NCI-H69 (cell line): ENCODE data around the gene BTBD2.

Source experiments
- DNase-seq: peaks from one replicate; lab custom pipeline; 2025; lab: John Stamatoyannopoulos, UW

The BTBD2 gene

DNA sequence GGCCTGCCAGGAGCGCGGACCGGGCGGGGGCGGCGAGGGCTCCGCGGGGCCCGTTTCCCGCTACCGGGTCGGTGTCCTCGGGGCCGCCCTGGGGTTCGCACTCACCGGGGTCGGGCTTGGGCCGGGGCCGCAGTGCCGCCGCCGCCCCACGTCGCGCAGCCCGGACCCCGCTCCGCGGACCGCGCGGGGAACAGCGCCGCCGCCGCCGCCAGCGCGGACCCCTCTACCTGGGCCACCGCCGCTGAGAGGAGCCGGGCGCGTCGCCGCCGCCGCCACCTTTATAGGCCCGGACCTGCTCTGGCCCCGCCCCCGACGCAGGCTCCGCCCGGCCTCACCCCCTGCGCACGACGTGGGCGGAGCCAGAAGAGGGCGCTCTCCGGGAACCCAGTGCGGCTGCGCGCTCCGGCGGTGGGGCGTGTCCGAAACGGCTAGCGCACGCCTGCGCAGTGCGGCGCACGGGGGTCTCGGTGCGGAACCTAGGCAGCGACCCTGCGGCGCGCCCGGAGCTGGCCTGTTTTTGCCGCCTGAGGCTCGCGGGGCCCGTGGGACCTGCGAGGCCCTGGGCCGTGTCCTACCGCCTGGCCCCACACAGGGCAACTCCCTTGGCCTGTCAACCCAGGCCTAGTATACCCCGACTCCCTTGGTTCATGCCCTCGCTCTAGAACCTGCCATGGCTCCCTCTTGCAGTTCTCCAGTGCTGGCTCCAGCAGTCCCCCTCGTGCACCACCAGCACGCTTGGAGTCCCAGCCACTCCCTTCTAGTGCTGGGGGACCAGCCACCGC lies 35.7 kb upstream of the BTBD2 start, which contains the start of gene MKNK2:
Gene MKNK2, minus strand, starts transcription at position 254 of the 782 bp plus-strand sequence. CDS start 393 bp downstream, outside the sequence.
- DNase-seq: peak; percentile 93

DNA sequence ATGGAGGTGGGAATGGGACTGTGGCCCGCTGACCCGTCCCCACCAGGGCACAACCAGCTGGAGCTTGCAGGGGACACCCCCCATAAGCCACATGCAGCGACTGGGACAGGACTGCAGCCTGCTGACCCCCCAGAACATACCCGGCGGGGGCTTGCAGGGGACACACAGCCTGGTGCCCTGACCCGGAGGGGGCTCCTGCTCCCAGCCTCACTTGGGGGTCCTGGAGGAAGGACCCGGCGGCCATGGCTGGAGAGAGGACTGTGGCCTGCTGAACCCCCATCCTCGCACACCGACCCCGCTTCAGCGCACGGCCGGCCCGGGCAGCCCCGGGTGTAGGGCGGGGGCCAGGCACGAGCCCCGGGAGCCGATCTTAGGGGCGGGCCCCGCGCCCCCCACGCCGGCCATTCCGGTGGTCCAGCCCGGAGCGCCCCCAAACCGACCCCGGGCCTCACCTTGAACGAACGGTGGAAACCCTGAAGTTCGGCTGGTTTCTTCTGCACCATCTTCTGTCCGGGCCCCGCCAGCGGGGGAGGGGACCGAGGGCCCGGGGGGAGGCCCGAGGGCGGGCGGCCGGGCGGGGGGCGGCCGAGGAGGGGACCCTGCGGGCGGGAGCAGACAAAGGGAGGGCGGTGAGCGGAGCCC lies 35.0 kb upstream of the BTBD2 start:
- DNase-seq: peak; percentile 66

DNA sequence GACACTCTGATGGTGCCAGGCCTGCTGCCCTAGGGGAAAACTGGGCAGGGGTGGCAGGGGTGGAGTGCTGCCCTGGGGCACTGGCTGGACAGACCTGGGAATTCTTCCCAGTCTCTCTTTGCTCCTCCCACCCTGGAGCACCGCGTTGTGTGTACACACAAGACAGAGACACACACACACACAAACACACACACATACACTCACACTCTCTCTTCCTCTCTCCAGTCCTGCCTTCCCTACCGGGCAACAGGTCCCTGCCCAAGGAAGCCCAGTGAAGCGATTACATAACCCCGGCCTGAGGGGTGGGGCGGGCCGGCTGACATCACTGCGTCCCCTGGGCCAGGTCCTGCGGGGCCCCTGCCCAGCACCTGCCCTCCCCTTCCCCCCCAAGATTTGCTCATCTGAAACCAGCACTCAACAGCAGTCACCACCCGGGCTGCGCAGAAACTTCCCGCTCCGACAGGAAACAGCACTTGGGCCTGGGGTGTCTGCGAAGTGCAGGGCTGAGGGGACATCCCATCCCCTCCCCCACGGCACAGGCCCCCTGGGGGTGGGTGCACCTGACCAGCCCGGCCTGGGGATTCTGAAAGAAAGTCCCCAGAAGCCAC lies 34.3 kb upstream of the BTBD2 start:
- DNase-seq: peak; percentile 80

DNA sequence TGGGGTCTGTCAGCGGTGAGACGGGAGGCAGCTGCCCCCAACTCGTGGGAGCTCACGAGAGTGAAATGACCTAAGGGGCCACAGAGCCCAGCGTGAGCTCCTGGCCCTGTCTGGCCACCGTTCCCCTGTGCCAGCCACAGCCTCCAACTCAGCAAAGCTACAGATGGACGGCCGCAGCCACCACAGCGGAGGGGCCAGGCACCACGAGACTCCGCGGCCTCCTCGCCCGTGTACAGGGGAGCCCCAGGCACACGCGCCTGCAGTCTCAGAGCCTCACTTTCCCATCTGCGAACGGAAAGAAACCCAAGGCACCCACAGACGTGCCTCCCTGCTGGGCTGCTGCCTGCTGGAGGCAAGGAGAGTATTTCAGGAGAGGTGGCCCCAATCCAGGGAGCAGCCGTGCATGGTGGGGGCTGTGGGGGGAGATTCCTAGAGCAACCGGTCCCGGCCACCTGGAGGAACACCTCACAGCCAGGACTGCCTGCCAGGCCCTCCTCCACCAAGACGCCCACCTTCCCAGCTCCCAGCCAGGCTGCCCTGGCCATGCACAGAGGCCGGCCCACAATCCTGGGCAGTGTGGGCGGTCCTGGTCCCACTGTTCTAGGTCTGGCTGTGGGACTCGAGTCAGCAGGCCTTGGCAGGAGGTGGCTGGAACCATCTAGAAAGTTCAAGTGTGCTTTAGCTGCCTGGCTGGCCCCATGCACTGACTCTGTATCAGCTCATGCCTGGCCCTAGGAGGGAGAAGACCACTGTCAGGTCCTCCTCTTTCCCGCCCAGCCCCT lies 33.6 kb upstream of the BTBD2 start:
- no peak for DNase-seq

DNA sequence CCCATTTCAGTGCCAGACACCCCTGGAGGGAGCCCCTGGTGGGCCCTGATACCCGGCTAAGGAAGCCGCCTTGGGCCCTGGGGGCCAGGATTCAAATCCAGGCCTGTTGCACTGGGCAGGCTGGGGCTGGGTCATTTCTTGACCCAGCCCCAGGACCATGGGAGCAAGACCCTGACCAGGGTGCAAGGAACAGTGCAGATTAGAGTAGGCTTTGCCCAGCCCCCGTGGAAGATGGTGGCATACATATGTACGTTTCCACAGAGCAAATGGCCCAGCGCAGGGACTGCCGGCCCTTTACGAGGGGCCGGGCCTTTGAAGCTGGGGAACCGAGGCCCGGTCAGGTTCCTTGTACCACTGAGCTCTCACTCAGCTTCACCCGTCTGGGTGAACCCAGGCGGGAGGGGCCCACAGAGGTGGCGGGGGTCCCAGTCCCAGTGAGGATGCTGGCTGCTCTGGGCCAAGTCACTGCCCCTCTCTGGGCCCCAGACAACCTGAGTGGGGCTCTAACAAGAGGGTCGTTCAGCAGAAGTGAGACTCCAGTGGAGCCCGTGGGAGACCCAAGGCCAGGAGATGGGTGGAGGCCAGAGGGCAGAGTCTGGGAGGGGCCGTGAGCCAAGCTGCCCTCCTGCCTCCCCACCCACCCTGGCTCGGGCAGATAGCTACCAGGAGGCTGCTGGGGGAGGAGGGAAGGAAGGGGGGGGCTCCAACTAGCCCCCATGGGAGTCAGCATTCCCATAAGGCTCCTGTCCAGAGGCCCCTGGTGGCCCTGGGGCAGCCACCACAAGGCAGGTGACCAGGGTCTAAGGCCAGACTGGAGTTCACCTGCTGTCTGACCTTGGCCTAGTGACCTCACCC lies 32.8 kb upstream of the BTBD2 start:
- DNase-seq: no peak

DNA sequence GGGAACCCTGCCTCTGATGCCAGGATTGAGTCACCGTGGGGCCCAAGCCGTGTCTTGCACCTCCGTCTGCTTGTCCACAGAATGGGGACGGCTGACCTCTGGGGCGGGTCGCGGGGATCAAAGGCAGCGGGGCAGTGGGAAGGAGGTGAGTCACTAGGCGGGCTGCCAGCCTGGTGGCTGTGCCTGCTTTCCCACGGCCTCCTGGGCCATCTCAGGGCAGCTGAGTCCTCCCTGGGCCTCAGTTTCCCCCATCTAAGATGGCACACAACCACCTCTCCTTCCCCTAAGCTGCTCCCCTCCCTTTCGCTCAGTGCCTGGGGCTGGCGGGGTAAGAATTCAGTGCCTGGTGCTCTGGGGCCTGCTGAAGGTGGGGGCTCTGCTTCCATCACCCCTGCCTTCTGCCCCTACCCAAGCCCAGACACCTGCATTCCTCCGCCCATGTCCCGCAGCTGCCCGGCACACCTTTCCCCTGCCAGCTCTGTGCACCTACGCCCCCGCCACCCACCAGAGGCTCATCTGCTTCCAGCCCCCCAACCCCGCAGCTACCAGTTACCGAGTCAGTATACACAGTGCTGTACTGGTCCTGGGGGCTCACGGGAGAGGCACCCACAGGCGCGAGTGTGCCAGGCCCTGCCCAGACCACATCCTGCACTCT lies 32.1 kb upstream of the BTBD2 start:
- no peak for DNase-seq

DNA sequence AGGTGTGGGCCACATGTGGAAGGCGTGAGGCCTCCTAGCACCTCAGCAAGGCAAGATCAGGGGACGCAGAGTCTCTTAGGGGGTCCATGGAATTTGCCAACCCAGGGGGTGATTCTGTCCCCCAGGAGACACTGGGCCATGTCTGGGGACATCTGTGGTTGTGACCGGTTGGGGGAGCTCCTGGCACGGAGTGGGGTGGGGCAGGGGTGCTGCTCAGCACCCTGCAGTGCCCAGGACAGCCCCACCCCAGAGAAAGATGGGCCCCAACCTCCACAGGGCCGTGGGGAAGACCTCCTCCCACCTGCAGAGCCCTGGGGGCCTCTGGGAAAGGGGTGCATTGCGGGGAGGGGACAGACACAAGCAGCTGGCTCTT lies 31.5 kb upstream of the BTBD2 start:
- DNase-seq: no peak

DNA sequence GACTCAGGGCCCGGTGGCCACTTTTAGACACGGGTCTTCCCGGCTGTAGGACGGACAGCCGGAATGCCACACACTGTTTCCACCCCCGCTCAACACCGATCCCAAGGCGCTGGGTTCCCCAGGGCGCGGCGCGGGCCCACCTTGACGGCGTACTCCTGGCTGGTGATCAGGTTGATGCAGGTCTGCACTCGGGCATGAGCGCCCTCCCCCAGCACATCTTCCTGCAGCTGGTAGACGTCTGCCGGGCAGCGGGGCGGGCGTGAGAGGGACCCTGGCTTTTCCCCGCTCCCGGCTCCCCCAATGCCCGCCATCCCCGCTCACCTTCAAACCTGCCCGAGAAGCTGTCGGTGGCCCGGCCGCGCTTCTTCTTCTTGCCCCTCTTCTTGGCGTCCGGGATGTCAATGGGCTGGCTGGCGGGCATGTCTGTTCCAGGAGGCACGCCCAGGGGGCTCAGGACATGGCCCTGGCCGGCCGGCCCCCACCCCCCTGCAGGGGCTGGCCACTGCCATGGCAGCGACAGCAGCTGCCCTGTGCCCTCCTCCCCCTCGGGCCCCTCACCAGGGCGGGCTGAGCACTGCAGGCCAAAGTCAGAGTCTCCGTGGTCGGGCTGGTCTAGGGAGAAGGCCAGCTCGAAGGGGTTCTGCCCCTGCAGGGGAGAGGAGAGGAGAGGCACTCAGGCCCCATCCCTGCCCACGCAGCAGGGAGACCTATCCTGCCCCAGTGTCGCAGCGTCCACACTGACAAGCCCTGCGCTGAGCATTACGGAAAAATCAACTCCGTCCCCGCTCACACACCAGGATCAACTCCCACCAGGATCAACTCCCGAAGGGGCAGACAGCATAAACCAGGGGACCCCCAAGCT lies 30.8 kb upstream of the BTBD2 start:
- no peak for DNase-seq

DNA sequence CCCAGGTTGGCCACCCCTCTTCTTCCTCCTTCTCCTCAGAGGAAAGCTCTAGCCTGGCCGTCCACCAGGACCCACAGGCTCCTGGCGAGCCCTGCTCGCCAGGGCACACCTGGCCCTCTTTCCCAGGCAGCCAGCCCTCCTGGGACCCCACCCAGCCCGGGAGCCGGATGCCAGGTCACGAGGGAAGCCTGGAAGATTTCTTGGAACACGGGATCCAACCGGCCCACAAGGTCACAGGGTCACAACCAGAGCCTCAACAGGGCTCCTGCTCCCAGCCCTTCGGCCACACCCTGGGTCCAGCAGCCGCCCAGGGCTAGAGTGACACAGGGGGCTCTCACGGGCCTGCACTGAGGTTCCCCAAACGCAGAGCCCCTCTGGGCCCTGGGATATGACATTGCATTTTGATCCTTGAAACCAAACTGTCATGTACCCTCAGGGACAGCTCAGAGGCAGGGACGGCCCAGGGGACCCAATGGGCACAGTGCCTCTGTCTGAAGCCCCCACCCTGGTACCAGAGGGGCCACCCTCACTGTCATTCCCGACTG lies 30.1 kb upstream of the BTBD2 start:
- no peak for DNase-seq

DNA sequence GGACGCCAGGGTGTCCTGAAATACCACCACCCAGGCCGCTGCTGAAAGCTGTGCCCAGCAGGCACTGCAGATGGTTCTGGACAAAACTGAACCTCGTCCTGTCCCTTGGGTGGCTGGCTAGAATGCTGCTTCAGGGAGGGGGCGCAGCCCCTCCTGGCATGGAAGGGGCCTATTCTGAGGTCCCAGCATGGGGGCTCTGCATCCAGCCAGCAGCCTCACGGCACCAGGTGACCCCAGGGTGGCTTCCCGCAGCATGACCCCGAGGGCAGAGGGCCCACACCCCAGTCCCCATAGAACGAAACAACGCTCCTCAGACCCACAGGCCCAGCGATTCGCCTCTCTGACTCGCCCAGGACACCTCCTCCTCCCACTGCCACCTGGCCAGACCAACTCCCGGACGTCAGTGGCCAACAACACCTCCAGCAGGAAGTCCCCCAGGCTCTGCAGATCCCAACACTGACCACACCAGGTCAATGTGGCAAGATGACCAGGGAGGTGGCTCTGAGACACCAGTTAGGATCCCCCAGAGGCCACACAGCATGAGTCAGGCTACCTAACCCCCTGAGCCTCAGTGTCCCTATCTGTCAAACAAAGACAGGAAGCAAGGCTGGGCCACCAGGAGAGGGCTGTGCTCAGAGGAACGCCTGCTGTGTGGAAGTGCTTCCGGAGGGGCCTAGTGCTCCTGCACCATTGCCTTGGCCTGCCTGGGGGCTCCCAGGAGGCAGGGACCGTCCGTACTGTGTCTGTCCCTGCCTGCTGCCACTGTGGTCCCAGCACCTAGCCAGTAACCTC lies 29.4 kb upstream of the BTBD2 start:
- no peak for DNase-seq

DNA sequence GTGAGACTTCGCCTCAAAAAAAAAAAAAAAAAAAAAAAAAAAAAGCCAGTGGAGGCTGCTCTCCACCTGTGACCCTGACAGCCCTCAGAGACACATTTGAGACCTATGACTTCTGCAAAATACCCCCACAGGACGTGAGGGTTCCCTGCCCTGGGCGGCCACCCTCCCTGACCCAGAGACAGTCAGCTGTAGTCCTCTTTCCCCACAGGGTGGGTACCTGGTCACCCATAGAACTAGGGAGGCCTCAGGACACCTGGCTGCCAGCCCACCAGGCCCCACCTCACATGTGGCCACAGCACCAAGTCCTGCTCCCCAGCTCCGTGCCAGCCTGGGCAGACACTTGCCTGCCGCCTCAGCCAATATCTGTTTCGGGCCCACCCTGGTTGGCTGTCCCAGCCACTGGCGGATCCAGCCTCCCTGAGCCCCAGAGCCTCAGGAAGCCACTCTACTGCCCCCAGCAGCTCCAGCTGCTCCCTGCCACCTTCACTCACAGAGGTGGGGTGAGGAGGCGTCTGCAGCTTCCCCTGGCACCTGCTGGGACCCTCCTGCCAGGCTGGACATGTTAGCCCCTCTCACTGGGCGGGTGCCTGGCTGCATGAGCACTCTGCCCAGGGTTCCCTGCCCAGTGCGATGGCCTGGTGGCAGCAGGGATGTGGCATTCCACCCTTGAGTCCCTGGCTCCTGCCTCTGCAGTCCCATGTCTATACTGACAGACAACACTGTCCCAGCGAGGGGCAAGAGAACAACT lies 28.6 kb upstream of the BTBD2 start:
- no peak for DNase-seq

DNA sequence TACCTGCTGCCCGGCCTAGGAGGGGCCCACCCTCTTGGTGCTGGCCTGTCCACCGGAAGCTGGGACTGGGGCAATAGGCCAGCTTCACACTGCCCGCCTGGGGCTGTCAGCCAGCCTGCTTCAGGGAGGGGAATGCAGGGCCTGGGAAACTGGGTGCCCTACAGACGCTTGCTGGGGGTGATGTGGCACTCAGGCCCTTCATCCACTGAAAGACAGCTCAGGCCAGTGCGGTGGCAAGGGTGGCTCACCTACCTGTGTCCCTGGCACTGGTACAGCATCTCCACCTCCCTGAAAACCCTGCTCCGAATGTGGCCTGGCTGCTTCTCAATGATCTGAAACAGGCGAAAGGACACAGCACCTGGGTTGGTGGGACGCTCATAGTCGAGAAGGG lies 27.7 kb upstream of the BTBD2 start:
- no peak for DNase-seq

DNA sequence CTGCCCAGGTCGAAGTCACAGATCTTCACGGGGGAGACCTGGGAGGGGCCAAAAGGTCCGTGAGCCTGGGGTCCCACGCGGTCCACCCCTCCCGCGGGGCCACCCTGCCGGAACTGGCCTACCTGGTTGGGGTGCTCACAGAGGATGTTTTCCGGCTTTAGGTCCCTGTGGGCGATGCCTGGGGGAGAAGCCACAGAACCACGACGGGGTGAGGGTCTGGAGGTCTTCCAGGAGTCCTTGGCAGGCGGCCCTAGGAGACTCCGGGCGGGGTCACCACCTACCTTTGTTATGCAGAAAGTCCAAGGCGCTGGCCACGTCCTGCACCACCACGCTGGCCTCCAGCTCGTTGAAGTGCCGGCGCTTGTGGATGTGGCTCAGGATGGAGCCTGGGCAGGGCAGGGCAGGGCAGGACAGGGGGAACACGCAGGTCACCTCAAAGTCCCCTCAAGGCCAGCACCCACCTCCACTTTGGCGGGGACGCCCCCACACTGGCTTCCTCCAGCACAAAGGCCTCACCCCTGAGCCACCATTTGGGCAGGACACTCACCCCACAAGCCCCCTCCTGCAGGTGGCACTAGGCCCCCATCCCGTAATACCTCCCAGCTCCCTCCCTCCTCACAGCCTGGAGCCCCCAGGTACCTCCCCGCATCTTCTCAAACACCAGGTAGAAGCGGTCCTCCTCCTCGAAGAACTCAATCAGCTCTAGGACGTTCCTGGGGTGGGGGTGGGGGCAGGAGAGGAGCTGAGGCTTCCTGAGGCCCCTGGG lies 27.2 kb upstream of the BTBD2 start:
- DNase-seq: no peak

DNA sequence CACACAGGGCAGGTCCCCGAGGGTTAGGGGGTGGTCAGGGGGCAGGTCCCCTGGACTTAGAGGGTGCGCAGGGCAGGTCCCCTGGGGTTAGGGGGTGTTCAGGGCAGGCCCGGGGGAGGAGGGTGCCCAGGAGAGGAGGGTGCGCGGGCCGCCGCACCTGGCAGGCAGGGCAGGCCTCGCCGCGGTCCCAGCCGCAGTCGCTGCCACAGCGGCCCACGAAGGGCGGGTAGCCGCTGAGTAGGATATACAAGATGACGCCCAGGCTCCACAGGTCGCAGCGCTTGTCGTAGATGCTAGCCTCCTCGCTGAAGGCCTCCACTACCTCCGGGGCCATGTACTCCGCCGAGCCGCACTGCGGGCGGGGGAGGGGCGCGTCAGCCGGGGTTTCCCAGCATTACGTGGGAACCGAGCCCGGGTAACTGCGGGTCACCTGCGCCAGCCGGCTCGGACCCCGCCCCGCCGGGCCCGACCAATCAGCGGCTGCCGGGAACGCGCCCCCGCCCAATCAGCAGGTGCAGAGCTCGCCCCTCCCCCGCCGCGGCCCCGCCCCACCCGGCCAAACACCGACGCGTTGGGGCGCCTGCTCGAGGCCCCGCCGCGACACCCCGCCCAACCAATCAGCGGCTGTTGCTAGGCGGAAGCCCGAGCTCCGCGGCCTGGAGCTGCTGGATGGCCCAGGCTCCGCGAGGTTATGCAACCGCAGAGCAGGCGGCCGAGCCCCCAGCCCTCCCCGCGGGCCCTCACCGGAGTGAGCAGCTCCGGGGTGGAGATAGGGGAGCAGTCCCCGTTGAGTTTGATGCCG lies 26.4 kb upstream of the BTBD2 start:
- peak; percentile 99 for DNase-seq

DNA sequence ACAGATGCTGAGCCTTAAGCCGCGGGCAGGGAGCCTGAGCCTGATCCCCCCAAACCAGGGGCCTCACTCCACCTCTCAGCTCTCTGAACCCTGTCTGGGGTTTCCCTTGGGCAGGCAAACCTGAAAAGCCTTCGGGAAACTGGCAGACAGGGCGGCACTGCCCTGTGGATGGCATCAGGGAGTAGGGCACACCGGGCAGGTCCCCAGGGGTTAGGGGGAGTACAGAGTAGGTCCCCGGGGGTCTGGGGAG lies 25.8 kb upstream of the BTBD2 start:
- no peak for DNase-seq

DNA sequence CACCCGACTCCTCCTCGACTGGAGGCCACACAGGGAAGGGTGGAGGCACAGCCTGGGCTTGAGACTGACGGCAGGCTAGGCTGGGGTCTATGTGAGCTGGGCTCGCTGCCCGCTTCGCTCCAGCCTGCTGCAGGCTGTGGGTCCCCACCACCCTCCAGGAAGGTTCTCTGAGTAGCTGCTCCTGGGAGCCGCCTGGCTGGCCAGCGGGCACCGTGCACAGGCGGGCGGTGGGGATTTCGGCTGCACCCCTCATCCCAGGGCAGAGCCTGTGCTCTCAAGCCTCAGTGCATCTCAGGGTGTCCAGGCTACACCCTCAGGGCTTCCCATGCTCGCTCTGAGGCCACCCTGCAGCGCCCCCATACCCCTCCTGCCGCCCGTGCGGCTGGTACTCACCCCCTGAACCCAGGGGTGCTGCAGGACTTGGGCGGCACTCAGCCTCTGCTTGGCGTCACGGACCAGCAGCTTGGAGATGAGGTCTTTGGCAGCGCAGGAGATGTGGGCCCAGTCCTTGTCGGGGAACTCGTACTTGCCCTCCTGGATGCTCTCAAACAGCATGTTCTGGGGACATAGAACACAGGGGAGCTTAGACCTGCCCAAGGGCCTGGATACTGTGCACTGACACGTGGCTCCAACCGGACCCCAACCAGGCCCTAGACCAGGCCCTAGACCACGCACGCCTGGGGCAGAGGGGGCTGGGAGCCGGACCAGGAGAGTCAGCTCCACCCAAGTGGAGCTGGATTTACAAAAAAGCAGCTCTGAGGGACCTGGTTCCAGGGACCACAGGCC lies 25.3 kb upstream of the BTBD2 start:
- no peak for DNase-seq
